Stimulated activated CD8-positive, alpha-beta memory T cell treated with anti-CD3 and anti-CD28 coated beads, Interleukin-7, amount 100 ng/mL, for 4 hours (primary cell): ENCODE data around the gene VEGFA.
"Not testable (repeated sequence)": the region's sequence is repeated elsewhere in the genome, so short reads cannot be mapped to it uniquely, and the experiment has no call there.

ENCODE experiments used
- DNase-seq, 2 donors: peaks; one replicate each; pipeline ENCODE4 v3.0.0-alpha.2; 2020; ENCODE audit warnings: low read depth in 2 of 2

VEGFA gene

DNA sequence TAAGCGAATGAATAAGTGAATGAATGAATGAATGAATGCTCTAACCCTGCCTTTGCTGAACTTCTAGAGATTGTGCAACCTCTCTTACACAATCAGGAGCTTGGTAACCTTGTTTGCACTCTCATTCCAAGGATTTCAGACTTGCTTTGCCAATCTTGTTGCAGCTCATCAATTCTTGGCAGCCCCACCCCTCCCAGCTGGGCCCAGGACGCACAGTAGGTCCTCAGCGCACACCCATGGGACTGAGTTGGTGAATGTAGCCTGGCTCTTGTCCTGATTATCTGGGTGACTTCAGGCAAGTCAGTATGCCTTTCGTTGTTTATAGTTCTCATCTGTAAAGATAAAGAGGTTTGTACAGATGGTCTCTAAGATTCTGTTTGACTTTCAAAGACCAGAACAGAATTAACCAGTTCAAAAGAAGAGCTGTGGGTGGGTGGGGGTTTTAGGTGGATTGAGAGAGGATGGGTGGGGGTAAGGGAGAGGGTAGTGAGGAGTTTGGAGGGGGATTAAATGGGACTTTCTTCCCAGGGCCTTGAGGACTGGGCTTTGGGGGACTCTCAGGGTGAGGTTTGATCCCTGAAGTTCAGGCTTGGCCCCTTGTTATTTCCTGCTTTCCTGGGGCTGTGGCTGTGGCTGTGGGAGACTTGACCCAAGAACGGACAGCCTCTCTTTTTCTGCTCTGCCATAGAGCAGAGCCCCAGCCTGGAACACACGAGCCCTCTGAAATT is 33.2 kb downstream of the VEGFA start:
- no peak for DNase-seq

DNA sequence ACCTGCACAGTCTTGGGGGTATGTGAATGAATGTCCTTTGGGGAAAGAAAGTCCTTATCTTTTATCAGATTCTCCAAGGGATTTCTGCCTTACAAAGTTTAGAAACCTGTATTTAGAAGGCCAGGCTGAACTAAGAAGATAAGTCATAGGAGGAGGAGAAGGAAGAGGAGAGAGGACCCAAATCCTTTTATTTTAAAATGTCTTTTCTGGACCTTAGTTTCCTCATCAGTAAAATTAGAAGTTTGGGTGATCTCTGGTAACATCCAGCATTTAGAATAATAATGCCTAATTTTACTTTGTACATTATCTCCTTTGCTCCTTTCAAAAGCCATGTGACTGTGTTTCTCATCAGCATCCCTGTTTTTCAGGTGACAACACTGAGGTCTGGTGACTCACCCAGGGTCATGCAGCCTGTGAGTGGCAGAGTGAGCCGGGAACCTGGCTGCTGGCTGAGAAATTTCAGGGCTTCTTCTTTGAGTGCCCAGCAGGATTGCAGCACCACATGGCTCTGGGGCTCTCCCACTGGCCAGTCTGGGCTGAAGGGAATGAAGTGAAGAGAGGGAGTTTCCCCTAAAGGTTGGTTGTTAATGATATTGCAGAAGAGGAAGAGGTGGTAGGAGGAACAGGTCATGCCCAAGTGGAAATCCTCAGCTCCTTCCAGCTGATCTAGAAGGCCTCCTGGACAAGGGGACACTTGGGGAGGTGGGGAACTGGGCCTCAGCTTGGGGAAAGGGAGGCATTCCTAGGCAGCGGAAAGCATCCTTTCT is 34.0 kb downstream of the VEGFA start:
- no peak for DNase-seq

DNA sequence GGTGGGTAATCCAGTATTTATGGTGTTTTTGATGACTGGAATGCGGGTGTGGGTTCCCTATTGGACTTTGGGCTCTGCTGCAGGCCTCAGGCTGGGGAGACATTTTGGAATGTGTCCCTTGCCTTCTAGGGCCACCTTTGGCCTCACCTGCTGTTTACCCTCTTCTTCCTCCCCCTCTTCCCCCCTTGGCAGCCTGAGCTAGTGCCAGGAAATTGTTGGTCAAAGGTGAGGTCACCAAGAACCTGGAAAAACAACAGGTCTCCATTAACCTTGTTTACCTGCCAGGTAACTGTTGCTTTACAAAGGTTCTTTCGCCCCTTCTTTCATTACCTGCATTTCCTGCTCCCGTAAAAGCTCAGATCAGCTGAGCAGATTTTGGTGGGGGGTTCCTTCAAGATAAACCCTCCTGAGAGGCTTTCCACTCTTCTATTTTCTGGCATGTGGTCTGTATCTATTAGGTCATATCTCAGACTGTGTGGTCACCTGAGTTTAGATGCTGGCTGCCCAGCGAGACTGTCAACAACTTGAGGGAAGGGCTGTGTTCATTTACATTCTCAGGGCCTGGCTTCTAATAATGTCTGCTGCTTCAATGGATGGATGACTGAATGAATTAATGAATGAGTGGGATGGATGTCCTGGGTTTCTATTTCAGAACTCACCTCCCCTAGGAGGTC is 34.7 kb downstream of the VEGFA start:
- no peak for DNase-seq

DNA sequence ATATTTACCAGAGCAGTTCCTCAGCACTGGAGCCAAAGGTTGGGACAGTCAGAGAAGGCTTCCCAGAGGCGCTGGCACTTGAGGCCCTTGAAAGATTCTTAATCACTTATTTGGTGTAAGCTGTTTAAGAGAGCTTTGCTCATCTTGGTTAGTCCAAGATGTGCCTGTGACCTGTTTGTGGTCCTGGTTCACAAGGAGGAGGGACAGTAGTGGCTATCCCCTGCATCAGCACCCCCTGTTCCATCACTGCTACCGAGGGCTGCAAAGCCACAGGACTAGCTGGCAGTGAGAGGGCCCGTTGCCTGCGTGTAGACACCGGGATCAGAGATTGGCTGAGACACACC is 35.7 kb downstream of the VEGFA start:
- DNase-seq = no peak

DNA sequence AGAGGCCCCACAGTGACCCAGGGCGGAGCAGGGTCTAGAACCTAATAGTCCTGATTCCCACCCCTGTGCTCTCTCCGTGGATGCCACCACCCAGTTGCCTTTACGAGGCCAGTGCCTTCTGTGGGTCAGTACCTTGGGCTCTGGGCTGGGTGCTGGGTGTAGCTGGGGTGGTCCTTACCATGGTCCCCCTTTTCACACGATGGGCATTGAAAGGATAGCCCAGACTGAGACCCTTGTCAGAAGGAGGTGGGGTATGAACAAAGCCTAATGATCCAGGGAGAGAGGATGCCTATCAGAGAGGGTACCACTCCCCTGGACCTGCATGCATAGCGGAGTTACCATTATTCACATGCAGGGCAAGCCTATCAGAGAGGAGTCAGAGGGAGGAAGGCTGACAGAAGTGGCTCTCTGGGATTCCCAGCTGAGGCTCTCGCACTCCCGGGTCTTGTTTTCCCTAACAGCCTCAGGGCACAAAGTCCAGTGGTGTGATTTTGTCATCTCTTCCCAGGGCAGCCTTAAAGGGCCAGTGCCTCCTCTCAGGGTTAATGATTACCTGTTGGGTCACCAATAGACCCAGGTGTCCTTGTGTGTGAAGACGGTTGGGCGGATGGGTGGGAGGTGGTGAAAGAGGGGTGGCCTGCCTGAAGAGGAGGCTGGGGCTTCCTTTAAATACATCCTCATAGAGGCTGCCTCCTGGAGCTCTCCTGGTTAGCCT is 36.2 kb downstream of the VEGFA start:
- DNase-seq = no peak

DNA sequence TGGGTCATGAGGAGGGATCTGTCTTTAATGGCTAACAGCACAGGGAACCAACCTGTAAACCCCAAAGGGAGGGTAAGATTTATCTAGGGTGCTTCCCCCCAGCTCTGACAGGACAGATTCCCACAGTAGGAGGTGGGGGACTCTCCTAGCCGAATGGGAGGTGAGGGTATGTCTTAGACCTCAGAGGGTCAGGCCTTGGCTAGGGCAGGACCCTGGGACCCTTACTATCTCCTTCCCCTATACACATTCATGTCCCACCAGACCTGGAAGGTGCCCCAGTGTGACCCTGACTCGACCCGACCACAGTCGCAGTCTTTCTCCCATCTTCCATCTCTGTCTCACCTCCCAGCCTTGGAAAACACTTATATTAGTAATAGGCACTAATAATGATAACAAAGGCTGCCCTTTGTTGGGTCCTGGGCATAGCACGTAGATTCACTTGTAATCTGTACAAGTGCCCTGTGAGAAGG is 36.8 kb downstream of the VEGFA start:
- no peak for DNase-seq

DNA sequence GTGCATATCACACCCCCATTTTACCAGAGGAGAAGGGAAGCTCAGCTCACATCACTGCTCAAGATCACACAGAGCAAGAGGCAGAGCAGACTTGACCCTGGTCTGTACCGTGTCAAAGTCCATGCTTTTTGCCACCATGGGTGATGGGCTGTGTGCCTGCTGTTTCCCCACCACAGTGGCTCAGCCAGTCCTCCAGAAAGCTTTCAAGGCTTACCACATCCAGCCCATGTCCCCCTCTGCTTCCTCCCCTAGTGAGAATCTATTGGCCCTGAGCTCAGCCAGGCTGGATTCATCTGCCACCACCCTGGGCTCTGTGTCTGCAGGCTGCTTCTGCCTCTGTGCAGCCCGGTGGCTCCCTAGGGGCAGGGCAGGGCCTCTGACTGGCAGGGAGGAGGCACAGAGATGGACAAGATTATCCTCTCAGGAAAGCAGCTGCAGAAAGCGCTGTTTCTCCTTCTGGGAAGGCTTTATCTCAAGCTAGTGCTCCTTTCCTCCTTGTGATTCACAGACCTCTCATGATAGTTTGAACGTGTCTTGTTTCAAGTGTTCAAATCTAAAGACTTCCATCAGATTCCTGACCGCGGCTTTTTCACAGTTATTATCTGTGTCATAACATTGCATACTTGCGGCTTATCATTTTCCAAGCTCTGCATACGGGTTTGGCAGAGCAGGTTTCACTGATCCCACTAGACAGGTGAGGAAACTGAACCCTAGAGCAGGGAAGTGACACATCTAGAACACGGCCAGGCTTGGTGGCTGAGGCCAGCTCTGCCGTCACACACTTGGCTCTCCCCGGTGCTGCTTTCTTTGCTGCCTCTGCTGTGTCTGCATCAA is 37.4 kb downstream of the VEGFA start:
- DNase-seq = no peak

DNA sequence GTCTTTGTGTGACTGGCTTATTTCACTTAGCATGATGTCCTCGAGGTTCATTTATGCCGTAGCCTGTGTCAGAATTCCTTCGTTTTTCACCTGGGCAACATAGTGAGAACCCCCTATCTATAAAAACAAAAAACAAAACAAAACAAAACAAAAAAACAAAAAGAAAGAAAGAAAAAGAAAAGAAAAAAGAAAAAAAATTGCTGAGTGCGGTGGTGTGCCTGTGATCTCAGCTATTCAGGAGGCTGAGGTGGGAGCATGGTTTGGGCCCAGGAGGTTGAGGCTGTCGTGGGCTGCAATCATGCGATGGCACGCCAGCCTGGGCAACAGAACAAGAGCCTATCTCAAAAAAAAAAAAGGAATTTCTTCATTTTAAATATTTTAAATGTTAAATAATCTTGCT is 38.4 kb downstream of the VEGFA start:
- no peak for DNase-seq

DNA sequence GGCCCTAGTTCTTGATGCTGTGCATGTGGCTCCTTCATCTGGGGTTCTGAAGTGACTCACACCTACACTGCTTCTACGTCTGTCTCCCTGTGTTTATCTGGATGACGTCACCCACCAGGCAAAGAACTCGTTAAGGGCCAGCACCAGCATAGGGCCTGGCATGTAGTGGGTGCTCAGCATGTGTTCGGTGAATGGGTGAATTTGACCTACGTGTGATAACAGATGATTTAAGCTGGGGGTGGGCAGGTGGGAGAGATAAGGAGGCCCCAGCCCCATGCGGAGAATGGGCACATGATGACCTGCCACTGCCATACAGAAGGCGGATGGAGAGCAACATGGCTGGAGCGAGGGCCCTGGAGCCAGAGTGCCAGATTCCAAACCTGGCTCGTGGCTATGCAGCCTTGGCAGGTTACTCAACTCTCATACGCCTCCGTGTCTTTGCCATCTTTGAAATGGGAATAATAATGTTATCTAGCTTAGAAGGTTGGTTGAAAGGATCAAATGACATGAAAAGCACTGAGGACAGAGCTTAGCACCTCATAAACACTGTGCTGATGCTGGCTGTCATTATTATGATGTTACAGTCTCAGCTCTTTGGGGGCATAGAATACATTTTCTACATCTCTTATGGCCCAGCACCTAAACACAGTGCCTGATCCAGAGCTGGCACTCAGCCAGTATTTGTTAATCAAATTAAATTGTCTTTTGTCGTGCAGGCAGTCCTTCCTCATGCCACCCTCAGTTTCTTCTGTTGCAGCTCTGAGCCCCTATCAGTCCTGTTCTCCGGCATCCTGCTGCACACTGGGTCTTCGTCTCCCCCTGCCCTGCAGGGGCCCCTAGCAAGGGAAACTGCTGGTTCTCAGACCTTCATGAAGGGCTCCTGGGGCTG is 39.6 kb downstream of the VEGFA start:
- no peak for DNase-seq

DNA sequence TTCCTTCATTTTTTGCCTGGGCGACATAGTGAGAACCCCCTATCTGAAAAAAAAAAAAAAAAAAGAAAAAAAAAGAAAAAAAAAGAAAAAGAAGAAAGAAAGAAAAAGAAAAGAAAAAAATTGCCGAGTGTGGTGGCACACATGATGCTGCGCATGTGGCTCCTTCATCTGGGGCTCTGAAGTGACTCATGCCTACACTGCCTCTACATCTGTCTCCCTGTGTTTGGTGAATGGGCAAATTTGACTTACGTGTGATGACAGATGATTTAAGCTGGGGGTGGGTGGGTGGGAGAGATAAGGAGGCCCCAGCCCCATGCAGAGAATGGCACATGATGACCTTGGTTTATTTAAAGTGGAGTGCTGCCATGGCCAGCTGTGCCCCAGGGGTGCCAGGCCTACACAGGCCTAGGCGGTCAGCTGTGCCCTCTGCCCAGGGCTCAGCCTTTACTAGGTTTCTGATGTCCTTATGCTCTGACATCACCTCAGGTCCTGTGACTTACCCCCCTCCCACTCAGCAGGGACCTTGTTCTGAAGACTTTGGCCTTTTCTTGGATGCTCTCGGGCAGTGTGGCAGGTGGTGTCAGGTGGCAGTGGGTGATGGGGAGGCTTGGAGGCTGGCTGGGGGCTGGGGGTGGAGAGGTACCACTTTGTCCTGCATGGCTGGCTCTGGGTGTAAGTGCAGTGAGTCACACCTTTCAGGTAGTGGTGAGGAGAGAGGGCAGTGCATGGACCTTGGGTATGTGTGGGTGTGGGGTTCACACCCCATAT is 41.1 kb downstream of the VEGFA start:
- DNase-seq = no peak

DNA sequence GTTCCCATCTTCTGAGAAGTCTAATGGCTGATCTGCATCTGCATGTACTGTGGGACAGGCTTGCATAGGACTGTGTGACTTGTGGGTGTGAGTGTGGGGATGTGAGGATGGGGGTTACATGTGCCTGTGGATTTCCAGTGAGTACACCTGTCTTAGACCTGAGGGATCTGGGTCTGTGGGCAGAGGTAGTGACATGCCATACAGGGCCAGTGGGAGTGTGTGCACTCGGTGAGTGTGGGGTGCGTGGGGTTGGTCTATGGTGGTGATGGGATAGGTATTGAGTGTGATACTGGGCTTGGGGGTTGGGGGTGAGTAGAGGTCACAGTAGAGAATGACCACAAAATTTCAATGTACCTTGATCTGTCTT is 41.7 kb downstream of the VEGFA start:
- DNase-seq = no peak

DNA sequence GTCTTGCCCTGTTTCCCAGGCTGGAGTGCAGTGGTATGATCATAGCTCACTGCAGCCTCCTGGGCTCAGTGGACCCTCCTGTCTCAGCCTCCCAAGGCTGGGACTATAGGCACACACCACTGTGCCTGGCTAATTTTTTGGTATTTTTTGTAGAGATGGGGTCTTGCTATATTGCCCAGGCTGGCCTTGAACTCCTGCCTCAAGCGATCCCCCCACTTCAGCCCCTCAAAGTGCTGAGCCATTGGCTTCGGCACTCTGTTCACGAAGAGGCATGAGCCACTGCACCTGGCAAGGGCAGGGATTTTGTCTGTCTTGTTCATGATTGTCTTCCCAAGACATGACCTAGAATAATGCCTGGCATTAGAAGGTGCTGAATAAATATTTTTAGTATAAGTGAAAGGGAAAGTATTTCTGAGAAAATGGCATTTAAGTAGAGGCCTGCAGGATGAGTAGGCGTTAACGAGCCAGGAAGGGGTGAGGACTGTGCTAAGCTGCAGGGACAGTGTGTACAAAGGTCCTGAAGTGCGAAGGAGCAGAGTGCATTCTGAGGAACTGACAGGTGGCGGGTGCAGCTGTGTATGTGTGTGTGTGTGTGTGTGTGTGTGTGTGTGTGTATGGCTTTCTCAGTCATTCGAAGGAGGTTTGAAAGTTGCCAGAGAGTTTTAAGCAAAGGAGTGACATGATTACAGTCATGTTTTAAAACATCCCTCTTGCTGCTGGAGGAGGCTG is 43.0 kb downstream of the VEGFA start:
- peak in 1 of 2 donors; percentile 13 for DNase-seq

DNA sequence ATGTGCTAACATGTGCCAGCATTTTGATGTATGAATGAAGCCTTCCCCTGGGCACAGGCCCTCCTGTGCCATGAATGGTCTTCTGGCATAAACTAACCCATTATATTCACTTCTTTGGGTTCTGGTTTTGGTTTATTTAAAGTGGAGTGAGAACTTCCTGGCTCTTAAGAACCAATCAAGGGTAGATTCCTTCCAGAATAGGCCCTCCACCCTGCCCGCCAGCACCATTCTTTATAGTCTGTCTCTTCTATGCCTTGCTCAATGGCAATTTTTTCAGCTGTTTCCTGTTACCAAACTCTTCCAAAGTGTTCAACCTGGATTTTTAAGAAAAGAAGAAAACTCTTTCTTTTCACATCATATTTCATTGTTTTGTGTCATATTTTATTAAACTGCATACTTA is 44.1 kb downstream of the VEGFA start:
- no peak for DNase-seq

DNA sequence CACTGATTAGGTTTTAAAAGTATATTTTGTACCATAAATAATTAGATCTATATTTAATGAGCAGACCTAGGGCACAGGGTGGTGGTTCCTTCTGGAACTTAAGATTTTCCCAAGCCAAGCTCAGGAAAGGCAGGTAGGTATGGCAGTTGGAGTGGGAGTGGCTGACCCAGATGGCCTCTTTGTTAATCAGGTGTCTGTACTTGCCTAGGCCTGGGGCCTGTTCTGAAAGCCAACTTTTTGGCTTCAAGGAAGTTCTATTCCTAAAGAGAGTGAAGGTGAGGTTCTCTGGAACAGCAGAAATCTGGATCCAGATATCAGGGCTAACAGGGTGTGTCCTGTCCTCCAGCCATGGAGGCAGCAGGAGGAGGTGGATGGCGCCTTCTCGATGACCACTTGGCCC is 44.9 kb downstream of the VEGFA start:
- no peak for DNase-seq

DNA sequence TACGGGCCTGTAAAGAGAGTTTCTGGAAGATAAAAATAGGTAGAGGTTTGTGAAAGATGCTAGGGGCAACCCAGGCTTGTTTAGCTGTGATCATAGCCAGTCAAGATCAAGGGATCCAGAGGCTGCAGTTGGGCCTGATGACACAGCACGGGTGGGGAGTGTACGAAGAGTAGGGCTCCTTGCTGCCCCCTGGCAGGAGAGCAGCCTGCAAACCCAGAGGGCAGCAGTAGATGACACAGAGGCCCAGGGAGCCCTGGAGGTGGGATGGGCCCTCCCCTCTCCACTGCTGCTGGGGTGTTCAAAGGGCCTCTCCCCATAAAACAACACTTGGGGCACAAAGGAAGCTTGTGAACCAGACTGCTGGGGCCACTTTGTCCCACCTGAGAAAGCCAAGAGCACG is 47.2 kb downstream of the VEGFA start:
- DNase-seq = no peak

DNA sequence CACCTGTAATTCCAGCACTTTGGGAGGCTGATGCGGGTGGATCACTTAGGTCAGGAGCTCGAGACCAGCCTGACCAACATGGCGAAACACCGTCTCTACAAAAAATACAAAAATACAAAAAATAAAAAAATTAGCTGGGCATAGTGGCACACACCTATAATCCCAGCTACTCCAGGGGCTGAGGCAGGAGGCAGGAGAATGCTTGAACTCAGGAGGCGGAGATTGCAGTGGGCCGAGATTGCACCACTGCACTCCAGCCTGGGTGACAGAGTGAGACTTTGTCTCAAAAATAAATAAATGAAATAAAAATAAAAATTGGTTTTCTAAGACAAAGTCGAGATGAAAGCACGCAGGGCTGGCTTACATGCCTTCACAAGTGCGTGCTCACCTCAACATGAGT is 49.0 kb downstream of the VEGFA start:
- not testable (repeated sequence) for DNase-seq

DNA sequence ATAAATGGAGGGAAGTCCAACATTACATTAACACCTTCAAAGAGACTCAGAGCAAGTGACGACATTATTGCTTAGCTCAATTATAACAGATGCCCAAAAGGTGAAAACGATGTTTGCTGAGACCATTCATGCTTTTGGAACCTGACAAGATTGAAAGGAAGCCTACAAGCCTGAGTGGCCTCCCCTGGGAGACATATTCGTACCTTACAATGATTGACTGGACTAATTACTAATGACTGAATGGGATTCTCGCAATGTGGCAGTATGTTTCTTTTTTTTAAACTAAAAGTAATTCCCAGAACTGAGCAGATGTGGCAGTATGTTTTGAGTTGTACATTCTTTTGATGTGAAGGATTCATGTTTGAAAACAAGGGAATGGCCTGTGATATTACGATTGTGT is 49.9 kb downstream of the VEGFA start:
- no peak for DNase-seq

DNA sequence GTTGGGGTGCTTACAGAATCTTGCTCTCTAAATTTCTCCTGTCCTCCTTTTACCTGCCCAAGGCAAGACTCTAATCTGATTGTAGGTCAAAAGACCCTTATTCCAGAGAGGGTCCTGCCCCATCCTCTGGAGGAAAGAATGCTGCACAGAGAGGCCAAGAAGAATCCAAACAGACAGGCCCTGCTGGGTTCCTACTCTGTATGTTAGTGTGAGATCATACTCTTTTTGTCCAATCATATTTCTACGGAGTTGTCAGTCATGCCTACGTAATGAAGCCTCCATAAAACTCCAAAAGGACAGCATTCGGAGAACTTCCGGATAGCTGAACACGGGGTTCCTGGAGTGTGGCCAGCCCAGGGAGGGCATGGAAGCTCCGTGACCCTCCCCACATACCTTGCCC is 50.5 kb downstream of the VEGFA start:
- DNase-seq = no peak
